CD14-positive monocyte (primary cell): Measurements from ENCODE around the gene ERCC1. TPM values are rescaled to one million over a fixed set of nuclear protein-coding genes. Genes with fewer than 3 reads are reported as not detected.
A peak's percentile ranks its signal among the peaks of the same experiment; 100 is the strongest.

Experiments
- DNase-seq, 3 donors: peaks; one replicate each; pipeline ENCODE4 v3.0.0-alpha.2; 2011 to 2022
- H2AFZ ChIP-seq: 2 replicates; pipeline ENCODE4 v1.6.0; 2012; ENCODE audit warnings: mild to moderate bottlenecking, low read depth, low read length, inconsistent platforms; ENCODE audit not compliant: insufficient read depth, poor library complexity, severe bottlenecking
- H3K27ac ChIP-seq, 2 donors: 1 replicate in 1 of 2; 2 replicates in 1 of 2; pipeline ENCODE4 v1.5.1; 2012 to 2013; ENCODE audit warnings: low read length in 2 of 2, control low read depth in 1 of 2, inconsistent platforms in 1 of 2, low read depth in 1 of 2, mild to moderate bottlenecking in 1 of 2
- H3K27me3 ChIP-seq, 2 donors: one replicate each; pipeline versions ENCODE4 v1.6.0 to v1.6.1; 2011 to 2013; ENCODE audit warnings: low read length in 2 of 2; ENCODE audit not compliant: control insufficient read depth in 2 of 2, insufficient read depth in 2 of 2
- H3K36me3 ChIP-seq, 2 donors: replicated peaks in 1 of 2; 1 replicate in 1 of 2; 2 replicates in 1 of 2; pipeline versions ENCODE4 v1.5.1 to v1.6.1; 2012 to 2013; ENCODE audit warnings: low read length in 2 of 2, control low read depth in 1 of 2, inconsistent platforms in 1 of 2, mild to moderate bottlenecking in 1 of 2; ENCODE audit not compliant: insufficient read depth in 2 of 2, control insufficient read depth in 1 of 2
- H3K4me1 ChIP-seq, 2 donors: 1 replicate in 1 of 2; 2 replicates in 1 of 2; pipeline versions ENCODE4 v1.5.1 to v1.6.1; 2012 to 2013; ENCODE audit warnings: low read length in 2 of 2, control low read depth in 1 of 2, inconsistent platforms in 1 of 2, mild to moderate bottlenecking in 1 of 2, moderate library complexity in 1 of 2; ENCODE audit not compliant: insufficient read depth in 2 of 2, control insufficient read depth in 1 of 2
- H3K4me2 ChIP-seq: replicated peaks from 2 replicates; pipeline ENCODE3; 2012; ENCODE audit warnings: low read length, moderate library complexity, mild to moderate bottlenecking; ENCODE audit not compliant: poor library complexity, severe bottlenecking; ENCODE audit errors: extremely low read depth
- H3K4me3 ChIP-seq, 3 experiments: fragments of 200-600 bp in 1 of 3; sonication (generic) in 1 of 3; replicated peaks in 1 of 3; 1 replicate in 2 of 3; 2 replicates in 1 of 3; pipeline ENCODE4 v1.5.1; 2011 to 2013; ENCODE audit warnings: low read length in 3 of 3, mild to moderate bottlenecking in 3 of 3, control low read depth in 2 of 3, low read depth in 2 of 3, inconsistent platforms in 1 of 3, moderate library complexity in 1 of 3
- H3K79me2 ChIP-seq: 2 replicates; pipeline ENCODE4 v1.6.0; 2012; ENCODE audit warnings: mild to moderate bottlenecking, control low read depth, inconsistent platforms, low read length, moderate library complexity; ENCODE audit not compliant: insufficient read depth
- H3K9ac ChIP-seq: 2 replicates; pipeline ENCODE4 v1.6.0; 2017; ENCODE audit warnings: low read length, mild to moderate bottlenecking; ENCODE audit not compliant: insufficient read depth, poor library complexity, severe bottlenecking
- H3K9me3 ChIP-seq, 2 donors: replicated peaks in 1 of 2; 1 replicate in 1 of 2; 2 replicates in 1 of 2; pipeline versions ENCODE4 v1.5.1 to v1.6.1; 2012 to 2013; ENCODE audit warnings: low read length in 2 of 2, control low read depth in 1 of 2; ENCODE audit not compliant: control insufficient read depth in 1 of 2, insufficient read depth in 1 of 2
- H4K20me1 ChIP-seq: 2 replicates; pipeline ENCODE4 v1.6.0; 2012; ENCODE audit warnings: mild to moderate bottlenecking, low read length, control low read depth, moderate library complexity; ENCODE audit not compliant: insufficient read depth
- H3K27ac Mint-ChIP-seq, 7 donors: one replicate each; pipeline ENCODE4 v1.8.0; 2020; ENCODE audit warnings: mild to moderate bottlenecking in 7 of 7, mixed read lengths in 7 of 7, moderate library complexity in 6 of 7, inconsistent platforms in 2 of 7
- H3K27me3 Mint-ChIP-seq, 3 donors: one replicate each; pipeline ENCODE4 v1.8.0; 2021 to 2022; ENCODE audit warnings: low read depth in 3 of 3, mild to moderate bottlenecking in 3 of 3, mixed read lengths in 3 of 3, moderate library complexity in 3 of 3, inconsistent platforms in 1 of 3
- H3K36me3 Mint-ChIP-seq, 2 donors: one replicate each; pipeline ENCODE4 v1.8.0; 2020; ENCODE audit warnings: mixed read lengths in 2 of 2, inconsistent platforms in 1 of 2, mild to moderate bottlenecking in 1 of 2
- H3K4me1 Mint-ChIP-seq: one replicate; pipeline ENCODE4 v1.8.0; 2020; ENCODE audit warnings: mild to moderate bottlenecking, mixed read lengths
- H3K4me3 Mint-ChIP-seq, 2 donors: one replicate each; pipeline ENCODE4 v1.8.0; 2020; ENCODE audit warnings: mild to moderate bottlenecking in 2 of 2, mixed read lengths in 2 of 2, moderate library complexity in 1 of 2
- H3K9me3 Mint-ChIP-seq, 7 donors: one replicate each; pipeline ENCODE4 v1.8.0; 2020 to 2022; ENCODE audit warnings: mixed read lengths in 7 of 7, mild to moderate bottlenecking in 6 of 7, moderate library complexity in 6 of 7, inconsistent platforms in 2 of 7
- CTCF ChIP-seq: fragments of 200-600 bp; IDR thresholded peaks from one replicate; pipeline ENCODE4 v1.8.0; 2022; ENCODE audit warnings: antibody characterized with exemption, mild to moderate bottlenecking
- WGBS: methylation state at CpG from one replicate; pipeline ENCODE4 v1.1.5; 2013; ENCODE audit warnings: missing lambda C conversion rate; ENCODE audit not compliant: insufficient coverage; 5-methylcytosine and 5-hydroxymethylcytosine counted together
- intact Hi-C, 2 donors: fragments of 100-400 bp; cut with micrococcal nuclease; formaldehyde crosslinking; loops; one replicate each; pipeline versions ENCODE4 v1.15.0 to v1.15.1; 2023
- polyA plus RNA-seq, 3 donors: library from polyadenylated mRNA; depleted of rRNA in 1 of 3; unstranded in 2 of 3; stranded (reverse) in 1 of 3; fragments of 300-500 nt in 2 of 3; fragments of >200 nt in 1 of 3; fragmentation: Illumina TruSeq in 2 of 3; gene quantifications; 1 replicate in 2 of 3; 2 replicates in 1 of 3; pipeline ENCODE4 v1.2.3, GENCODE V29; 2012 to 2021

Gene ERCC1
- polyA plus RNA-seq, 3 donors: 62.2 to 78.2 (median 74.6) TPM

- DNase-seq: no peak
- 21% methylated on average over 19 of the region's 20 CpGs for WGBS
- Histone ChIP-seq H3K4me1 (peaks cover 61 to 84% of the 10 kb centered on the region in 2 donors), H3K4me2 (peak overlapping the region; percentile 85), H3K36me3 (peaks cover 4 to 9% of the 10 kb centered on the region in 2 donors), H3K4me3 (peak overlapping the region; percentile 66 to 93 (median 76)), H3K9me3 (no peaks in the 10 kb centered on the region), H2AFZ (peak overlapping the region; percentile 86), H3K79me2 (peaks cover 26% of the 10 kb centered on the region), H3K27ac (peak overlapping the region; percentile 88 to 94), H4K20me1 (no peaks in the 10 kb centered on the region), H3K9ac (peak overlapping the region; percentile 73), H3K27me3 (no peaks in the 10 kb centered on the region)
- Mint-ChIP-seq H3K4me3 (peak overlapping the region; percentile 92 to 93), H3K27ac (peak overlapping the region; percentile 93 to 99 (median 96)), H3K36me3 (peaks cover 17 to 18% of the 10 kb centered on the region in 2 donors), H3K4me1 (peaks cover 68% of the 10 kb centered on the region), H3K27me3 (peaks cover 2 to 8% (median 4%) of the 10 kb centered on the region in 3 donors), H3K9me3 (peaks cover 0 to 5% (median 0%) of the 10 kb centered on the region in 7 donors)
- intact Hi-C loops: no loop called here
- TF ChIP-seq CTCF: no peak
Measured at GRCh38 chr19:45423033-45423588, 606 bp downstream of the ERCC1 start.

GRCh38 chr19:45421947-45422498 is 1.7 kb downstream of the ERCC1 start:
- 65% methylated on average over 6 of the region's 6 CpGs for WGBS
- H3K4me1 ChIP-seq: peaks cover 57 to 76% of the 10 kb centered on the region in 2 donors
- peaks cover 62% of the 10 kb centered on the region for H3K4me1 Mint-ChIP-seq

More at GRCh38 chr19:45421947-45422498, 1.7 kb downstream of the ERCC1 start:
- Histone ChIP-seq H3K9me3 (no peaks in the 10 kb centered on the region), H3K4me3 (no peak overlapping the region), H4K20me1 (no peaks in the 10 kb centered on the region), H3K36me3 (peaks cover 9 to 20% of the 10 kb centered on the region in 2 donors), H3K79me2 (peaks cover 26% of the 10 kb centered on the region), H3K27me3 (no peaks in the 10 kb centered on the region), H3K27ac (no peak overlapping the region), H3K9ac (no peak overlapping the region), H2AFZ (no peak overlapping the region), H3K4me2 (no peak overlapping the region)
- Mint-ChIP-seq H3K9me3 (no peaks in the 10 kb centered on the region), H3K4me3 (peak overlapping the region in 1 of 2 donors; percentile 8), H3K36me3 (peaks cover 23 to 29% of the 10 kb centered on the region in 2 donors), H3K27me3 (peaks cover 0 to 3% (median 2%) of the 10 kb centered on the region in 3 donors), H3K27ac (peak overlapping the region; percentile 1 to 68 (median 54))
- intact Hi-C loops: no loop called here
- no peak for DNase-seq
- no peak for TF ChIP-seq CTCF
